Hematopoietic multipotent progenitor cell treated with erythropoietin and hydrocortisone succinate and interleukin-3 and kit ligand, for 8 days (in vitro differentiated cells): ENCODE measurements around the gene AQP6.
A peak's percentile ranks its signal among the peaks of the same experiment; 100 is the strongest.

Experiments used
- DNase-seq: peaks from one replicate; pipeline ENCODE4 v3.0.0-alpha.2; 2015

AQP6 gene

GRCh38 chr12:49944046-49944445, 28.7 kb upstream of the AQP6 start:
- DNase-seq, result no peak

GRCh38 chr12:49944718-49945117, 28.0 kb upstream of the AQP6 start:
- DNase-seq, result no peak

GRCh38 chr12:49945394-49946080, 27.2 kb upstream of the AQP6 start:
- peak; percentile 71 for DNase-seq

- DNase-seq, result no peak
Observed at GRCh38 chr12:49946086-49946485, 26.7 kb upstream of the AQP6 start.

GRCh38 chr12:49946497-49946896, 26.2 kb upstream of the AQP6 start:
- DNase-seq, result no peak

- no peak for DNase-seq
Observed at GRCh38 chr12:49947593-49948226, 25.0 kb upstream of the AQP6 start.

- DNase-seq, result no peak
Observed at GRCh38 chr12:49948866-49949845, 23.6 kb upstream of the AQP6 start.

- DNase-seq, result no peak
Observed at GRCh38 chr12:49949866-49950265, 22.9 kb upstream of the AQP6 start.

- no peak for DNase-seq
Observed at GRCh38 chr12:49950273-49951251, 22.2 kb upstream of the AQP6 start, which contains the start of gene AQP2. Gene AQP2, plus strand, starts transcription at chr12:49950737. Its CDS starts 94 bp downstream, at chr12:49950831.

GRCh38 chr12:49951411-49952240, 21.1 kb upstream of the AQP6 start:
- DNase-seq, result no peak

GRCh38 chr12:49952391-49953055, 20.2 kb upstream of the AQP6 start:
- DNase-seq, result no peak

GRCh38 chr12:49953151-49953550, 19.6 kb upstream of the AQP6 start:
- DNase-seq, result no peak

- no peak for DNase-seq
Observed at GRCh38 chr12:49953961-49954846, 18.5 kb upstream of the AQP6 start.

GRCh38 chr12:49954863-49955830, 17.6 kb upstream of the AQP6 start:
- DNase-seq, result peak; percentile 17

GRCh38 chr12:49955899-49956662, 16.7 kb upstream of the AQP6 start:
- DNase-seq, result no peak

GRCh38 chr12:49956663-49957569, 15.8 kb upstream of the AQP6 start:
- no peak for DNase-seq
